ENCODE measurements around the gene ARHGAP28. TPM values are rescaled to one million over a fixed set of nuclear protein-coding genes. Genes with fewer than 3 reads are reported as not detected.

Gene ARHGAP28
- polyA plus RNA-seq, 1 donor from 2014 or later: 9.8 TPM

DNA sequence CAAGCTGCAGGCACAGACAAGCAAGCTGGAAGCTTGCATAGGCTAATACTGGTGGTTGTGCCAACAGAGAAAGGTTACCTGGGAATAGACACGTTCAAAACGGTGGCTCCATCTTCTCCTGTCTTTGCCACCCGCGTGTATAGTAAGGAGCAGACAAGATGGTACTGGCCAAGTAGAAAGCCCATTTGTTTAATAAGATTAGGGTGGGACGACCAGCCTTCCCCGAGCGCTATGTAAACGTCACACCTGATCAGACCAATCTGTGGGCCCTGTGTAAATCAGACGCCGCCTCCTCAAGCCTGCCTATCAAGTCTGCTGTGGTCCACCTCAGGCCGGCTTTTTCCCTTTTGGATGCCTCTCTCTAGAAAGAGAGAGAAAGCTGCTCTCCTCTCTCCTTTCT, 198.8 kb downstream of the ARHGAP28 start:
- H3K9me3 ChIP-seq (ENCODE audit: low read length): no peaks in the 10 kb centered on the region
- no peaks in the 10 kb centered on the region for H3K9me2 ChIP-seq (ENCODE audit: insufficient read depth, low read length)
- H2AFZ ChIP-seq (ENCODE audit: low read depth, low read length): no peak overlapping the region
- H3K4me3 ChIP-seq (ENCODE audit: low read length): no peak overlapping the region
- TF ChIP-seq, protein P1, sequence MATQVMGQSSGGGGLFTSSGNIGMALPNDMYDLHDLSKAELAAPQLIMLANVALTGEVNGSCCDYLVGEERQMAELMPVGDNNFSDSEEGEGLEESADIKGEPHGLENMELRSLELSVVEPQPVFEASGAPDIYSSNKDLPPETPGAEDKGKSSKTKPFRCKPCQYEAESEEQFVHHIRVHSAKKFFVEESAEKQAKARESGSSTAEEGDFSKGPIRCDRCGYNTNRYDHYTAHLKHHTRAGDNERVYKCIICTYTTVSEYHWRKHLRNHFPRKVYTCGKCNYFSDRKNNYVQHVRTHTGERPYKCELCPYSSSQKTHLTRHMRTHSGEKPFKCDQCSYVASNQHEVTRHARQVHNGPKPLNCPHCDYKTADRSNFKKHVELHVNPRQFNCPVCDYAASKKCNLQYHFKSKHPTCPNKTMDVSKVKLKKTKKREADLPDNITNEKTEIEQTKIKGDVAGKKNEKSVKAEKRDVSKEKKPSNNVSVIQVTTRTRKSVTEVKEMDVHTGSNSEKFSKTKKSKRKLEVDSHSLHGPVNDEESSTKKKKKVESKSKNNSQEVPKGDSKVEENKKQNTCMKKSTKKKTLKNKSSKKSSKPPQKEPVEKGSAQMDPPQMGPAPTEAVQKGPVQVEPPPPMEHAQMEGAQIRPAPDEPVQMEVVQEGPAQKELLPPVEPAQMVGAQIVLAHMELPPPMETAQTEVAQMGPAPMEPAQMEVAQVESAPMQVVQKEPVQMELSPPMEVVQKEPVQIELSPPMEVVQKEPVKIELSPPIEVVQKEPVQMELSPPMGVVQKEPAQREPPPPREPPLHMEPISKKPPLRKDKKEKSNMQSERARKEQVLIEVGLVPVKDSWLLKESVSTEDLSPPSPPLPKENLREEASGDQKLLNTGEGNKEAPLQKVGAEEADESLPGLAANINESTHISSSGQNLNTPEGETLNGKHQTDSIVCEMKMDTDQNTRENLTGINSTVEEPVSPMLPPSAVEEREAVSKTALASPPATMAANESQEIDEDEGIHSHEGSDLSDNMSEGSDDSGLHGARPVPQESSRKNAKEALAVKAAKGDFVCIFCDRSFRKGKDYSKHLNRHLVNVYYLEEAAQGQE (IDR thresholded peaks at IDR 0.05; ENCODE audit: borderline replicate concordance): no peak
- TF ChIP-seq EP300 (conservative IDR thresholded peaks at IDR 0.05; ENCODE audit: poor library complexity, severe bottlenecking) (no peak), RAD21 (conservative IDR thresholded peaks at IDR 0.05) (no peak), MXI1 (conservative IDR thresholded peaks at IDR 0.05; ENCODE audit: poor library complexity, severe bottlenecking) (no peak), POLR2AphosphoS5 (IDR thresholded peaks at IDR 0.05) (no peak), EZH2 (IDR thresholded peaks at IDR 0.05; ENCODE audit: borderline replicate concordance, insufficient read depth, low read length, poor library complexity, severe bottlenecking) (no peak), SMC3 (conservative IDR thresholded peaks at IDR 0.05; ENCODE audit: poor library complexity) (no peak), TAF1 (IDR thresholded peaks at IDR 0.05; ENCODE audit: low read depth) (no peak)
- TF ChIP-seq, protein P2, sequence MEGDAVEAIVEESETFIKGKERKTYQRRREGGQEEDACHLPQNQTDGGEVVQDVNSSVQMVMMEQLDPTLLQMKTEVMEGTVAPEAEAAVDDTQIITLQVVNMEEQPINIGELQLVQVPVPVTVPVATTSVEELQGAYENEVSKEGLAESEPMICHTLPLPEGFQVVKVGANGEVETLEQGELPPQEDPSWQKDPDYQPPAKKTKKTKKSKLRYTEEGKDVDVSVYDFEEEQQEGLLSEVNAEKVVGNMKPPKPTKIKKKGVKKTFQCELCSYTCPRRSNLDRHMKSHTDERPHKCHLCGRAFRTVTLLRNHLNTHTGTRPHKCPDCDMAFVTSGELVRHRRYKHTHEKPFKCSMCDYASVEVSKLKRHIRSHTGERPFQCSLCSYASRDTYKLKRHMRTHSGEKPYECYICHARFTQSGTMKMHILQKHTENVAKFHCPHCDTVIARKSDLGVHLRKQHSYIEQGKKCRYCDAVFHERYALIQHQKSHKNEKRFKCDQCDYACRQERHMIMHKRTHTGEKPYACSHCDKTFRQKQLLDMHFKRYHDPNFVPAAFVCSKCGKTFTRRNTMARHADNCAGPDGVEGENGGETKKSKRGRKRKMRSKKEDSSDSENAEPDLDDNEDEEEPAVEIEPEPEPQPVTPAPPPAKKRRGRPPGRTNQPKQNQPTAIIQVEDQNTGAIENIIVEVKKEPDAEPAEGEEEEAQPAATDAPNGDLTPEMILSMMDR (IDR thresholded peaks at IDR 0.05; ENCODE audit: poor library complexity, severe bottlenecking): no peak
- no peak overlapping the region for H3K9ac ChIP-seq (ENCODE audit: low read length)
- no peaks in the 10 kb centered on the region for H3K27me3 ChIP-seq (ENCODE audit: insufficient read depth, low read depth, low read length)
- no peak overlapping the region for H3K27ac ChIP-seq (ENCODE audit: low read length)
- no peaks in the 10 kb centered on the region for H4K20me1 ChIP-seq (ENCODE audit: insufficient read depth)
- H3K36me3 ChIP-seq (ENCODE audit: insufficient read depth, low read length): no peaks in the 10 kb centered on the region
- H3K4me2 ChIP-seq (ENCODE audit: low read length): no peak overlapping the region
- no peaks in the 10 kb centered on the region for H3K79me2 ChIP-seq (replicated peaks; ENCODE audit: insufficient read depth, low read length)
- no peaks in the 10 kb centered on the region for H3F3A ChIP-seq (ENCODE audit: insufficient read depth, low read length, poor library complexity, severe bottlenecking)

DNA sequence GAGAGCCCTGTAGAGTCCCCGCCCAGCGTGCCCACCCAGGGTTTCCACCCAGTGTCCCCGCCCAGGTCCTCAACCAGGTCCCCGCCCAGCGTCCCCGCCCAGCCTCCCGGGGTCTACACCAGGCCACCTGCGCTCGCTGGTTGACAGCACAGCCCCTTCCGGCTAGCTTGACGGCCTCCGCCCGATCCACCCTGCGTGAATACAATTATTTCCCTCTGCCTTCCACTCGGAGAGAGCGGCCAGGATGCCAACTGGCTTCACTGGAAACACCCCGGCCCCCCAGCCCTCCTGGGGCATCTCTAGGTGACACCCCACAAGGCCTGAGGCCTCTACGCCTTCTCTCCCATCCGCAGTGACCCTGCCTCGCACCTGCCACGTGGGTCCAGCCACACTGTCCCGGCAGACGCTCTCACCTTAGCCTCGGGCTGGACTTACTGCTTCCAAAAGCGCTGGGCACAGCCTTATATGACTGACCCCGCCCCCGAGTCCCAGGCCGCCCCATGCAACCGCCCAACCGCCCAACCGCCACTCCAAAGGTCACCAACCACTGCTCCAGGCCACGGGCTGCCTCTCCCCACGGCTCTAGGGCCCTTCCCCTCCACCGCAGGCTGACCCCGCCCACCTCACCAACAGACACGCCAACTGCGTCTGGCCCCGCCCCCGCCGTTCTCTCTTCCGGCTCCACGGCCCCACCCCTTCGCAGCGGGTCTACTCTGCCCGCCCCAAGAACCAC, 200.0 kb downstream of the ARHGAP28 start:
- H3K36me3 ChIP-seq (ENCODE audit: insufficient read depth, low read length): no peaks in the 10 kb centered on the region
- no peaks in the 10 kb centered on the region for H4K20me1 ChIP-seq (ENCODE audit: insufficient read depth)
- no peak overlapping the region for H3K4me3 ChIP-seq (ENCODE audit: low read length)
- no peaks in the 10 kb centered on the region for H3K27me3 ChIP-seq (ENCODE audit: insufficient read depth, low read depth, low read length)
- TF ChIP-seq, protein P1 (IDR thresholded peaks at IDR 0.05; ENCODE audit: borderline replicate concordance): no peak
- TF ChIP-seq MXI1 (conservative IDR thresholded peaks at IDR 0.05; ENCODE audit: poor library complexity, severe bottlenecking) (no peak), RAD21 (conservative IDR thresholded peaks at IDR 0.05) (no peak), EP300 (conservative IDR thresholded peaks at IDR 0.05; ENCODE audit: poor library complexity, severe bottlenecking) (no peak), SMC3 (conservative IDR thresholded peaks at IDR 0.05; ENCODE audit: poor library complexity) (no peak), EZH2 (IDR thresholded peaks at IDR 0.05; ENCODE audit: borderline replicate concordance, insufficient read depth, low read length, poor library complexity, severe bottlenecking) (no peak), TAF1 (IDR thresholded peaks at IDR 0.05; ENCODE audit: low read depth) (no peak), POLR2AphosphoS5 (IDR thresholded peaks at IDR 0.05) (no peak)
- TF ChIP-seq, protein P2 (IDR thresholded peaks at IDR 0.05; ENCODE audit: poor library complexity, severe bottlenecking): no peak
- no peak overlapping the region for H3K9ac ChIP-seq (ENCODE audit: low read length)
- no peaks in the 10 kb centered on the region for H3K9me3 ChIP-seq (ENCODE audit: low read length)
- H3K4me2 ChIP-seq (ENCODE audit: low read length): no peak overlapping the region
- H3F3A ChIP-seq (ENCODE audit: insufficient read depth, low read length, poor library complexity, severe bottlenecking): no peaks in the 10 kb centered on the region
- no peak overlapping the region for H2AFZ ChIP-seq (ENCODE audit: low read depth, low read length)
- no peaks in the 10 kb centered on the region for H3K9me2 ChIP-seq (ENCODE audit: insufficient read depth, low read length)
- H3K79me2 ChIP-seq (replicated peaks; ENCODE audit: insufficient read depth, low read length): no peaks in the 10 kb centered on the region
- no peak overlapping the region for H3K27ac ChIP-seq (ENCODE audit: low read length)

All from neural cell (in vitro differentiated cells).